ENCODE data around the gene CRTC1.
A peak's percentile ranks its signal among the peaks of the same experiment; 100 is the strongest.
"Not testable (repeated sequence)": the region's sequence is repeated elsewhere in the genome, so short reads cannot be mapped to it uniquely, and the experiment has no call there.

CRTC1 gene

GRCh38 chr19:18809149-18809868 is 125.8 kb downstream of the CRTC1 start:
- peak; percentile 60 for DNase-seq

DNA sequence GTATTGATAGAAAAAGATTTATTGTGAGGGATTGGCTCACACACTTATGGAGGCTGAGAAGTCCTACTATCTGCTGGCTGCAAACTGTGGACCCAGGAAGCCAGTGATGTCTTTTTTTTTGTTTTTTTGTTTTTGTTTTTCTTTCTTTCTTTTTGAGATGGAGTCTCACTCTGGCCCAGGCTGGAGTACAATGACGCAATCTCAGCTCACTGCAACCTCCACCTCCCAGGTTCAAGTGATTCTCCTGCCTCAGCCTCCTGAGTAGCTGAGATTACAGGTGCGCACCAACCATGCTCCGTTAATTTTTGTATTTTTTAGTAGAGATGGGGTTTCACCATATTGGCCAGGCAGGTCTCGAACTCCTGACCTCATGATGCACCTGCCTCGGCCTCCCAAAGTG is 128.2 kb downstream of the CRTC1 start:
- DNase-seq: not testable (repeated sequence)

GRCh38 chr19:18814063-18814462 is 130.6 kb downstream of the CRTC1 start:
- no peak for DNase-seq

- DNase-seq: no peak
These were observed 132.2 kb downstream of the CRTC1 start for GRCh38 chr19:18815673-18816072.

GRCh38 chr19:18816645-18817044 is 133.2 kb downstream of the CRTC1 start:
- DNase-seq: not testable (repeated sequence)

DNA sequence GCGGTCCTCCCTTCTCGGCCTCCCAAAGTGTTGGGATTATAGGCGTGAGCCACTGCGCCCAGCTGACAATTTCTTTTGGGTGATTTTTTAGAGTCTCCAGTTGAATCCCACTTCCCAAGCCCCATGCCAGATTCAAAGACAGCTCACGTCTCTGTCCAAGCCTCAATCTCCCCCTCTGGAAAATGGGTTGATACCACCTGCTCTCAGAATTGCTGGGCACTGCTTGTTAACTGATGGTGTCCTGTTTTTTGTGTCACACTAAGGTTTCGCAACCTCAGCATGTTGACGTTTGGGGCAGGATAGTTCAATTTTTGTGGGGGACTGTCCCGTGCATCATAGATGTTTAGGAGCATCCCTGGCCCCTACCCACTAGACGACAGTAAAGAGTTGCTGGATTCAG is 134.1 kb downstream of the CRTC1 start:
- no peak for DNase-seq

DNA sequence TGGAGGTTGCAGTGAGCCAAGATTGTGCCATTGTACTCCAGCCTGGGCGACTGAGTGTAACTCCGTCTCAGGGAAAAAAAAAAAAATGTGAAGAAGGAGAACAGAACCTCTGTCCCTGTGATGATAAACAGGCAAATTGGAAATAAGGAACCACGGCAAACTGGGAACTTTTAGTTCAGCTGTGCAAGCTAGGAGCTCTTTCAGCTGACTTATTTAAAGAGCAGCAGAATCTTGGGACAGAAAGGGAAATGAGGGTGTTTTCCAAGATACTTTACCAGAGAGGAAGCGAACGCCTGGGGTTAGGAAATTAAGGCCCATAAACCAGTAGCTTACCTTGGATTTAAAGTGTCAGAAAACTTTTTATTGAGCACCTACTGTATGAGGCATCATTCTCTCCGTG is 145.3 kb downstream of the CRTC1 start:
- peak; percentile 31 for DNase-seq

DNA sequence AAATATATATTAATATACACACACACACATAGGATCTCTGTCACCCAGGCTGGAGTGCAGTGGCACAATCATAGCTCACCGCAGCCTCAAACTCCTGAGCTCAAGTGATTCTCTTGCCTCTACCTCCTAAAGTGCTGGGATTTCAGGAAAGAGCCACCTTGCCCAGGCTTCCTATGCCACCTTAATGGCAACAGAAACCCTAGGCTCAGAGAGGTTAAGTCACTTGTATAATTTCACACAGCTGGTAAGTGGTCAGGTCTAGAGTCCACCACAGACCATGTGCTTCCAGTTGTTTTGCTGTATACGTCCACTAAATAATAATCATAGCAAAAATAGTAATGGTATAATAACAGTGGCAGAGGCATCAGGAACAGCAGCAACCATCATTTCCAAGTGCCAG is 147.0 kb downstream of the CRTC1 start:
- no peak for DNase-seq

- DNase-seq: peak; percentile 98
These were observed 148.2 kb downstream of the CRTC1 start, which contains the start of gene UPF1 for GRCh38 chr19:18831524-18832305. Gene UPF1 (plus strand): TSS chr19:18831959. CDS start chr19:18832210, 251 bp downstream.
